DMS53 (cell line): Measurements from ENCODE around the gene CDH4.

Experiments
- DNase-seq: peaks from one replicate; lab custom pipeline; 2025; lab: John Stamatoyannopoulos, UW

The CDH4 gene

DNA sequence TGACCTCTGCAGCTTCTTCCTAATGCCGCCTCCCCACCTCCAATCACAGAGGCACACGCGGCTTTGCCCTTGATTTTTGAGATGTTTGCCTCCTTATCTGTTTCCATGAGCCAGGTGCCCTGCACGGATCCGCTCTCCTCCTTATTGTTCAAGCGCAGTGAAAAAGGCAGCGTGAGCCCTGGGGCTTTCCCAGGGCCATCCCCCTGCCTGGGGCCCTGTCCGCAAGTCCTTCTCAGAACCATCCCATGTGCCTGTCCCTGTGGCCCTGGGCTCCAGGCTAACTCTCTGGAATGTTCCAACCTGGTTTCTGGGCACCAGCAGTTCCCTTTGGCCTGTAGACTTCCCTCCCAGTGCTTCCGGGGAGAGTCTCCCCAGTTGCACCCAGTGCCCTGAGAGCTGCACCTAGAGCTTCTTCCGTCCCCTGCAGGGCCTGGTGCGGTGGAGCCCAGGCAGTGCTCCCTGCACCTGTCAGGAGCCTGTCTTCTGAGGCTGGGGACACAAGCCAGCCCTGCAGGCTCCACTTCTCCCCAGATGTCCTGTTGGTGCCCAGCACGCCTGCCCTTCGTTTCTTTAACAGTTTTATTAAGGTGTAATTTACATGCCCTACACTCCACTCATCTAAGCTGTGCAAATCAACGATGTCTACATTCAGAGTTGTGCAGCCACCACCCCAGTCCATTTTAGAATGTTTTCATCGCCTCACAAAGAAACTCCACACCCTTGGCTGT is 330.3 kb downstream of the CDH4 start:
- DNase-seq, result no peak

DNA sequence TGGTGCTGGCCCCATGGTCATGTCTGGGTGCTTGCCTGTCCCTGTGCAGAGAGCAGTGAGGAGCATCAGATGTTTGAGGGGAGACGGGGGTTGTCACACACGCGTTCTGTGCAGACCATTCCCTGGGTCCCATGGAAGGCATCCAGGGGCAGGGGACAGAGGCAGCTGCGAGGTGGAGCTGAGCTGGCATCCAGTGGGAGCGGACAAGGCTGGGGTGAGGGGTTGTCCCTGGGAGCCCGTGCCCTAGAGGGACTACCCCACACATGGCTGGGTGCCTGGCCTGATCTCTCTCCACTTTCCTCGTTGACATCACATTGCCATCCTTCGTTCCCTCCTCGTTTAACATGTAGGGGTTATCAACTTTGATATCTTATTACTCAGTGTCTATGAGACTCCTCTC is 331.3 kb downstream of the CDH4 start:
- no peak for DNase-seq

GRCh38 chr20:61584851-61585250 is 332.8 kb downstream of the CDH4 start:
- no peak for DNase-seq

DNA sequence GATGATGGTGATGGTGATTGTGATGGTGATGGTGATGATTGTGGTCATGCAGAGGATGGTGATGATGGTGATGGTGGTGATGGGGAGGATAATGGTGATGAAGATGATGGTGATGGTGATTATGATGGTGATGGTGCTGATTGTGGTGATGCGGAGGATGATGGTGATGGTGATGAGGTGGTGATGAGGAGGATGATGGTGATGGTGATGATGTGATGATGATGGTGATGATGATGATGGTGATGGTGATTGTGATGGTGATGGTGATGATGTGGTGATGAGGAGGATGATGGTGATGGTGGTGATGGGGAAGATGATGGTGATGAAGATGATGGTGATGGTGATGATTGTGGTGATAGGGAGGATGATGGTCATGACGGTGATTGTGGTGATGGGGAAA is 333.7 kb downstream of the CDH4 start:
- no peak for DNase-seq

DNA sequence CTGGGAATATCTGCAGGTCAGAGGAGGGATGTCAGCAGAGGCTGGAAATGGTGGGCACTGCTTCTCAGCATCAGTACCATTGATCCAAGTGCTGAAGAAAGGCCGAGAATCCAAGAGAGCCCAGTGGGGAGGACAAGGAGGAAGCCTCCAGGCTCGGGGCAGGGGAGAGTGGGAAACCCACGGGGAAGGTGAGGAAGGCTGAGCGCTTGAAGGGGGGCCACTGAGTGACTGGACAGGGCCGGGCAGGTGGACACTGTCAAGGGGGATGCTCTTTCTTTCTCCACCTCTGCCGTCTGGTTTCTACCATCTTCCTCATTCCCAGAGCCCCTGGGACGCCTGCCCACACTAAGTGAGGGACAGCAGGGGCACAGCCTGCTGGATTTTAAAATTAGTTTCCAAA is 335.0 kb downstream of the CDH4 start:
- no peak for DNase-seq

- DNase-seq, result no peak
Observed at GRCh38 chr20:61587681-61588289, 335.7 kb downstream of the CDH4 start.

- no peak for DNase-seq
Observed at GRCh38 chr20:61588411-61589385, 336.6 kb downstream of the CDH4 start.

GRCh38 chr20:61590236-61590635 is 338.2 kb downstream of the CDH4 start:
- no peak for DNase-seq

- DNase-seq, result no peak
Observed at GRCh38 chr20:61593516-61593915, 341.5 kb downstream of the CDH4 start.

- DNase-seq, result no peak
Observed at GRCh38 chr20:61594198-61594597, 342.1 kb downstream of the CDH4 start.

GRCh38 chr20:61595216-61595615 is 343.2 kb downstream of the CDH4 start:
- no peak for DNase-seq

DNA sequence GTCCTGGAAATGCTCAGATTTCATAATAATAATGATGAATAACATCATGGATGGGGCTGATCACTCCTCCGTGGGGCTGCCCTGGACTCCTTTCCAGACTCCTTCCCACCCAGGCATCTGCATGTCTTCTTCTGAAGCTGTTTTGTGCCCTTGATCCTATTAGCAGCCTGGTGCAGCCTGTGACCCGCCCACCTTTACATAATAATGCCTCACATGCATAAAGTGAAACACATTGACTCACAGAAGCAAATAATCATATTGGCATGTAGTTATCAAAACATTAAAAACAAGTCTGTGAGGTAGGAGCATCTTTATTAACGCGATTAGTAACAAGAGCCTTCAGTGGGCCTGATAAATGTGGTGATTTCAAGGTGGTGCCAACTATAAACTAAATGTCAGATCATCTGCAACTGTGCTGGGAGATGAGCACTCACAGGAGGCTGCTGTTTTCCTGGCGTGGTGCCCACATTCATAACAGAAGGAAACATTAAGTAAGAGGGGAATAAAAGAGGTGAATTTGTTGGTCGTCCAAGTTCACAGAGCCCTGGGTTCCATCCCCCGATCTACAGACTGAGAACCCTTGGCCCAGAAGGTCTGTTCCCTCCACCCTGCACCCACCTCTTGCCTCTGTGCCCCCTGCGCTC is 344.7 kb downstream of the CDH4 start:
- no peak for DNase-seq

DNA sequence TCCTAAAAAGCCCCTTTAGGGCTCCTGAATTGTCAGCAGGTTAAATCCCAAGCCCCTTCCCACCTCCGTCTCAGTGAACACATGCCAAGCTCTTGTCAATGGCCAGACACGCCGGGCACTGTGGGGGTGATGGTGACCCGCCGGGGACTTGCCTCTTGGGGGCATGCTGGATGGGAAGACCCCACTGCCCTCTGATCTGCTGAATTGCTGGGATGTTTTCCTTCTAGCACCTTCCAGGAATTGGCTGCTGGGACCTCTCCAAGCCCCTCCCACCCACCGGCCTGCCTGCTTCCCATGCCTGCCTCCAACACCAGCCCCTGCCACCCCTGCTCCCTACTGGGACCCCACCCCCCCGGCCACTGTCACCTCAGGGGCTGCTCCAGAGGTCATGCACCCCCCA is 345.9 kb downstream of the CDH4 start:
- DNase-seq, result no peak

DNA sequence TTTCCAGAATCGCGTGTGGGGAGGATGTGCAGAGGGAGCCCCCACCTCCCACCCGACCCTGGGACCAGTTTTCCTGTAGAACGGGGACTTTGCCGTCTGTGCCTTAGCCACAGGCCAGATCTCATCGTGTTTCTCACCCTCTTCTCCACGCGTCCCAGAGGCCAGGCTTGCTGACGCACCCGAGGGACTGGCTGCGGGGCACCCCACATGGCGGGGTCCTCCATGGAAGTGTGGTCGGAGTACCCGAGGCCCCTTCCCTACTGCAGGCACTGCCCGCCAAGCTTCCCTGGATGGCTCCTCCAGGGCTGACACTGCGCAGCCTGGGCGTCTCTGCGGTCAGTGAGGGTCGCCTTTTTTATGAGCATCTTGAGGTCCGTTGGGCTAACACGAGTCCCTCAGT is 346.5 kb downstream of the CDH4 start:
- DNase-seq, result no peak

DNA sequence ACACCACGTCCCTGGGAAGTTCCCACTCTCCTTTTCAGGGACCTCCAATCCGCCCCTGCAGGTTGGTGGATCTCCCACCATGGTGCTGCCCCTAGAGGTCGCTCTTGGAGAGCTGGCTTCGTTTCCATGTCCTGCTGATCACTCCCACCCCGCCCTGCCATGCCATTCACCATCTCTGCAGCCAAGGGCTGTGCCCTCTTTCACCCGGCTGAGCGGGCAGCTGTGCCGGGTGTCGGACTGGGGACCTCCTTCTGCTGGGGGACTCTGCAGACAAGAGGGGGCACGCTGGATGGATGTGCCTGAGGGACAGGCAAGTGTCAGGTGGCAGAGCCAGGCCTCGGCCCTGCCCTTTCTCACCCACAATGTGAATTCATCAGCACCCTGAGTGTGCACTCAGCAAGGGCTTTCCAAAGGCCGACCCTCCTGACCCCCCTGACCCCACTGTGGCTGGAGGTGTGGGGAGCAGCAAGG is 347.0 kb downstream of the CDH4 start:
- no peak for DNase-seq

- DNase-seq, result no peak
Observed at GRCh38 chr20:61599541-61599992, 347.5 kb downstream of the CDH4 start.

DNA sequence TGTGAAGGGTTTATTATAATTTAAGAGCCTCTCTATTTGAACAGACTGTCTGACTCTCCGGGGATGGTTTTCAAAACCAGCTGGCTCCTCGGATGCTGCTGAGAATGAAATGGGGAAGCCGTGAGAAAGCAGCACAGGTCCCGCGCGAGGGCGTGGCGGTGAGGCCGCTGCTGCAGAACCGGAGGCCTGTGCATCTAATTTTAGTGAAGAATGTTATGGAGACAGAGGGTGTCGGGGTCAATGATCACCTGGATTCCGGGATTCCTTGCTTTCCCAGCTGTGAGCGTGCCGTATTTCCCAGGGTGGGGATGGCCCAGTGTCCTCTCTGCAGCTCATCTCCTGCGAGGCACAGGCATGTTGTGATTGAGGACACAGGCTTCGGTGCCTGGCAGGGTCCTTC is 348.0 kb downstream of the CDH4 start:
- no peak for DNase-seq

DNA sequence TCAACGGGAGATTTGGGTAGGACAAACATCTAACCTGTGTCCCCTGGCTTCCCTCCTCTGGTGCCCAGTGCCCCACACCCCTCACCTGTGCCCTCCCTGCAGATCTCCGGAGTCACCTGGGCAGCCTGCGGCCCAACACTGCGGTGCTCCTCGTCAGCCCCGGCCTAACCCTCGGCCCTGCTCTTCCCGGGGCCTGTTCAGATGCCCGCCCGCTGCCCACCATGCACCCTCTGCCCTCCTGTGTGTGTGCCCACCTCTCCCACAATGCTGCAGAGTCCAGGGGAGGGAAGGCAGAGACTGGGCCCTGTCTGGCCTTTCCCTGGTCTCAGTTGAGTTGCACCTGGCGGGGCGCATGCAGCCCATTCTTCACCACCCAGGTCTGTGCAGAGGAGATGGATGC is 349.3 kb downstream of the CDH4 start:
- no peak for DNase-seq

GRCh38 chr20:61601853-61602252 is 349.8 kb downstream of the CDH4 start:
- DNase-seq, result no peak

GRCh38 chr20:61603715-61604114 is 351.7 kb downstream of the CDH4 start:
- DNase-seq, result no peak

- DNase-seq, result no peak
Observed at GRCh38 chr20:61604549-61604948, 352.5 kb downstream of the CDH4 start.

DNA sequence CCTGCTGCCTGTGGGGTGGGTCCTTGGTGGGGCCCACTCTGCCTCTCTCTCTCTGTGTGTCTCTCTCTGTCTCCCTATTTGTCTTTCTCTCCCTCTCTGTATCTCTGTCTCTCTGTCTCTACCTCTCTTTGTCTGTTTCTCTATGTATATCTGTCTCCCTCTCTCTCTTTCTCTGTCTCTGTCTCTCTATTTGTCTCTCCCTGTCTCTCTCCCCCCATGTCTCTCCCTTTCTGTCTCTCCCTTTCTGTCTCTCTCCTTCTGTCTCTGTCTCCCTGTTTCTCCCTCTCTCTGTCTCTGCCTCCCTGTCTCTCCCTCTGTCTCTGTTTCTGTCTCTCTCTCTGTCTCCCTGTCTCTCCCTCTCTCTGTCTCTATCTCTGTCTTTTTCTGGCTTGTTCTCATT is 353.2 kb downstream of the CDH4 start:
- no peak for DNase-seq
